ENCODE data around the gene GAS7. TPM values are rescaled to one million over a fixed set of nuclear protein-coding genes. Genes with fewer than 3 reads are reported as not detected.

GAS7 gene
- total and polyA plus RNA-seq, 2 of the 13 experiments (the other 11 are each of a cell fraction or from before 2014, with no cell fraction given): 1.0 to 5.2 TPM

GRCh38 chr17:10241781-10242180, 43.4 kb upstream of the GAS7 start:
- H3K9me3 ChIP-seq (ENCODE audit: low read length): no peaks in the 10 kb centered on the region
- no peaks in the 10 kb centered on the region for H3K4me1 ChIP-seq (ENCODE audit: insufficient read depth, low read length)
- H3K4me2 ChIP-seq (ENCODE audit: low read depth, low read length): no peak overlapping the region
- no peaks in the 10 kb centered on the region for H4K20me1 ChIP-seq (ENCODE audit: insufficient read depth, low read length)
- POLR2A ChIA-PET: no interaction called here
- TF ChIP-seq HNF1A (IDR thresholded peaks at IDR 0.05; ENCODE audit: low read depth): no peak
- no peak for TF ChIP-seq HNF1A (CRISPR knock-in tag; IDR thresholded peaks at IDR 0.05; ENCODE audit: borderline replicate concordance)
- TF ChIP-seq RARA (CRISPR knock-in tag; IDR thresholded peaks at IDR 0.05): no peak
- TF ChIP-seq KAT8 (CRISPR knock-in tag; IDR thresholded peaks at IDR 0.05): no peak
- TF ChIP-seq ARNT2 (CRISPR knock-in tag; IDR thresholded peaks at IDR 0.05; ENCODE audit: low read depth): no peak
- H3K79me2 ChIP-seq (ENCODE audit: insufficient read depth, low read length): no peaks in the 10 kb centered on the region
- intact Hi-C loops (cut with micrococcal nuclease; ENCODE audit: unreplicated experiment) (no loop called here), in situ Hi-C loops (cut with HindIII; ENCODE audit: extremely low pct_ligation_motif_present, low pct_unique_long_range_greater_than_20kb) (no loop called here)
- H3K9ac ChIP-seq (ENCODE audit: insufficient read depth, low read depth, low read length): no peak overlapping the region
- ATAC-seq (no peak), FAIRE-seq (no peak), DNase-seq (ENCODE audit: low spot score) (no peak)
- H3K27me3 ChIP-seq (ENCODE audit: control insufficient read depth in 1 of 2, insufficient read depth in 2 of 2, low read length in 2 of 2): peaks cover 0 to 4% of the 10 kb centered on the region in 2 experiments; a peak in 1 of 5 replicates
- no peak overlapping the region for H3K4me3 ChIP-seq (replicated peaks in 1 of 3; ENCODE audit: insufficient read depth in 1 of 3, low read depth in 2 of 3, low read length in 3 of 3)
- no TSS peak for BruUV-seq (replicated peaks)
- CTCF ChIA-PET (ENCODE audit: low intra/inter-chr PET ratio, low total read pairs): no interaction called here
- no peak overlapping the region for H2AFZ ChIP-seq (ENCODE audit: low read length)
- 12% methylated on average over 4 of the region's 4 CpGs for WGBS (ENCODE audit: low lambda C conversion rate)
- H3K27ac ChIP-seq (ENCODE audit: extremely low read length, insufficient read depth, low read length): no peak overlapping the region
- no peaks in the 10 kb centered on the region for H3K36me3 ChIP-seq (replicated peaks in 1 of 2; ENCODE audit: control insufficient read depth in 1 of 2, insufficient read depth in 2 of 2, low read length in 2 of 2)

DNA sequence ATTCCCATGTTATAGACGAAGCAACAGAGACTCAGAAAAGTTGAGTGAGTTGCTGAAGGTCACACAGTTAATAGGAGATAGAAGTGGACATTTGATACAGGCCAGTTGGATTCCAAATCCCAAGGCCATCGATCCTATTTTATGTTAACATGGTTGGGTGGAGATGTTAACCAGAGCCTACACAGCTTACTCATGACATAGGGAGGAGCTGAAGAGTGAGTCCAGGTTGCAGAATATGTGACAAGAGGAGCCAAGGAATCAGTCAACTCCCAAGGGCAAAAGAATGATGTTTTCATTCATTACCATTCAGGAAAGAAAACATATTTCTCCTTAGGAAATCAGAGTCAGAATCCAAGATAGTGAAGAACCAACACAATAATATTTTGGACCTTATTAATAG, 40.3 kb upstream of the GAS7 start:
- DNase-seq (ENCODE audit: low spot score): no peak
- Histone ChIP-seq H4K20me1 (ENCODE audit: insufficient read depth, low read length) (no peaks in the 10 kb centered on the region), H3K9ac (ENCODE audit: insufficient read depth, low read depth, low read length) (no peak overlapping the region), H3K36me3 (replicated peaks in 1 of 2; ENCODE audit: control insufficient read depth in 1 of 2, insufficient read depth in 2 of 2, low read length in 2 of 2) (no peaks in the 10 kb centered on the region), H3K27ac (ENCODE audit: extremely low read length, insufficient read depth, low read length) (no peak overlapping the region), H3K4me2 (ENCODE audit: low read depth, low read length) (no peak overlapping the region), H3K4me3 (replicated peaks in 1 of 3; ENCODE audit: insufficient read depth in 1 of 3, low read depth in 2 of 3, low read length in 3 of 3) (no peak overlapping the region), H2AFZ (ENCODE audit: low read length) (no peak overlapping the region), H3K27me3 (ENCODE audit: control insufficient read depth in 1 of 2, insufficient read depth in 2 of 2, low read length in 2 of 2) (no peaks in the 10 kb centered on the region), H3K4me1 (ENCODE audit: insufficient read depth, low read length) (no peaks in the 10 kb centered on the region), H3K9me3 (ENCODE audit: low read length) (no peaks in the 10 kb centered on the region), H3K79me2 (ENCODE audit: insufficient read depth, low read length) (no peaks in the 10 kb centered on the region)
- intact Hi-C loops (cut with micrococcal nuclease; ENCODE audit: unreplicated experiment) (no loop called here), in situ Hi-C loops (cut with HindIII; ENCODE audit: extremely low pct_ligation_motif_present, low pct_unique_long_range_greater_than_20kb) (no loop called here)
- ATAC-seq: no peak
- WGBS (ENCODE audit: low lambda C conversion rate): 3% methylated on average over 2 of the region's 2 CpGs
- BruUV-seq (replicated peaks): no TSS peak
- TF ChIP-seq, protein P1, sequence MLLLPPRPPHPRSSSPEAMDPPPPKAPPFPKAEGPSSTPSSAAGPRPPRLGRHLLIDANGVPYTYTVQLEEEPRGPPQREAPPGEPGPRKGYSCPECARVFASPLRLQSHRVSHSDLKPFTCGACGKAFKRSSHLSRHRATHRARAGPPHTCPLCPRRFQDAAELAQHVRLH (CRISPR knock-in tag; IDR thresholded peaks at IDR 0.05; ENCODE audit: borderline replicate concordance, low read depth): no peak
- POLR2A ChIA-PET: no interaction called here
- CTCF ChIA-PET (ENCODE audit: low intra/inter-chr PET ratio, low total read pairs): no interaction called here
- no peak for FAIRE-seq
